GM19193 (cell line): ENCODE results near the gene C22orf31.

ENCODE experiments used
- POLR2A ChIP-seq: IDR thresholded peaks from 4 replicates; pipeline ENCODE4 v1.6.1; 2011; ENCODE audit not compliant: insufficient read depth, insufficient read length; ENCODE audit errors: extremely low read depth

Gene C22orf31

GRCh38 chr22:29041408-29041807 is 20.2 kb downstream of the C22orf31 start:
- no peak for TF ChIP-seq POLR2A

DNA sequence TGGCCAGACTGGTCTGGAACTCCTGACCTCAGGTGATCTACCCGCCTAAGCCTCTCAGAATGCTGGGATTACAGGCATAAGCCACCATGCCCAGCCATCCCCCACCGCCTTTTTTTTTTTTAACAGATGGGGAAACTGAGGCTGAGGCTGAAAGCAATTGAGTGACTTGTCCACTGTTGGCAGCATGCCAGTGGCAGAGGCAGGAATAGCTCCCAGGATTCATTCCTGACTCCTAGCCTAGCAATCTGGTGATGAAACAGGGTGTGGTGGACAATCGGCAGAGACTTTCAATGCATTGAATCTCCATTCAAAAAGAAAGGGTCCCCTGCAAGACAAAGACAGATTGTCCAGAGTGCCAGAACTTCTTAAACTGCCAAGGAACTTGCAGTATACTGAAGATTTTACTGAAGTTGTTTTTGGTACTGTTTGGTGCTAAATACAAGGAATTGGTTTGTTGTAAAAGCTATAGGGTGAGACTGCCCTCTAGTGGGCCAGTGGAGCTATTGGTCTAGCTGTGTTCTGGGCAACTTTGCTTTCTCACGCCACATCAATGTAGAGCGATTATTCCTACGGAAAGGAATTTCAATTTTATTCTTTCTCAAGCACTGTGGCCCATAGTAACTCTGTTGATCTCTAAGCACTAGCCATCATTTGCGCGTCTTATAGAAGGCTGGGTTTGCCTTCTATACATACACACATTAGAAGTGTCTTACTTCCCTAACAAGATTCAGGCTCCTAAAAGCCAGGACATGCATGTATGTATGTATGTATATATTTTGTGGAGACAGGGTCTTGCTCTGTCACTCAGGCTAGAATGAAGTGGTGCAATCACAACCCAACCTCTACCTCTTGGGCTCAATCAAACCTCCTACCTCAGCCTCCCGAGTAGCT is 21.0 kb downstream of the C22orf31 start:
- TF ChIP-seq POLR2A, result no peak

DNA sequence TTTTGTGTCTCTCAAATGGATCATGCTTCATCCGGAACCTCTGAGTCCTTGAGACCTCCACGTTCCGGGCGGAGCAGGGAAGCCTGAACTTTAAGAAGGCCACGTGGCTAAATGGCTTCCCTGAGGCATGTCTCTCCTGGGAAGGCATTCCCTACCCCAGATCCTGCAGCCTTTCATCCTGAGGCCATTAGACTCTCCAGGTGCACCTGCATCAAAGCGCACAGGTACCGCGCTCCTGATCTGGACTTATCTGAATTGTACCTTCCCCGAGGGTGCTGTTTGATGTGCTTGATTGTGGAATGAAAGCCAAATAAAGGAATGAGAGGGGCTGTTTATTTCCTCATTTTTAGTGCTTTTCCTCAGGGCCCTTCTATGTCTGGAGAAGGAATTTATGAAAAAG is 22.5 kb downstream of the C22orf31 start:
- TF ChIP-seq POLR2A, result no peak

- TF ChIP-seq POLR2A, result no peak
Observed at GRCh38 chr22:29037340-29037932, 24.2 kb downstream of the C22orf31 start.

- no peak for TF ChIP-seq POLR2A
Observed at GRCh38 chr22:29032584-29032983, 29.0 kb downstream of the C22orf31 start.

DNA sequence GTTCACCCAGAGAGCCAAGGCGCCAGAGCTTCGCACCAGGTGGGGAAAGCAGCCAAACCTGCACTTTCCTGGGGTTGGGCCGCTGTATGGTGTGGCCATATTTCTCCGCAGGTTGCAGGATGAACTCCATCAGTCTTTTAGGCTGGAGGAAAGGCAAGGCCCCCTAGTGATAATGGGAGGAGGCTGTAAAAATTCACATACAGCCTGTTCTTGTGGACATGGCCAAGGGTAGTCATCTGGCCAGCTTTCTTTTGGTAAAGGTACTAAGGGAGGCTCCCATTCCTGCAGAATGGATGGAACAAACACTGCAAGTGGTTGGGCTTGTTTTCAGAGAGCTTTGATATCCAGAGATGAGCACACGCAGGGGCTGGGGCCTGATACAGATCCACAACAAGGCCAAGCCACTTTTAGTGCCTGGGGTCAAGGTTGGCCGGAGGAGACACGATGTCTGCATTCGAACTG is 29.6 kb downstream of the C22orf31 start:
- TF ChIP-seq POLR2A, result no peak

DNA sequence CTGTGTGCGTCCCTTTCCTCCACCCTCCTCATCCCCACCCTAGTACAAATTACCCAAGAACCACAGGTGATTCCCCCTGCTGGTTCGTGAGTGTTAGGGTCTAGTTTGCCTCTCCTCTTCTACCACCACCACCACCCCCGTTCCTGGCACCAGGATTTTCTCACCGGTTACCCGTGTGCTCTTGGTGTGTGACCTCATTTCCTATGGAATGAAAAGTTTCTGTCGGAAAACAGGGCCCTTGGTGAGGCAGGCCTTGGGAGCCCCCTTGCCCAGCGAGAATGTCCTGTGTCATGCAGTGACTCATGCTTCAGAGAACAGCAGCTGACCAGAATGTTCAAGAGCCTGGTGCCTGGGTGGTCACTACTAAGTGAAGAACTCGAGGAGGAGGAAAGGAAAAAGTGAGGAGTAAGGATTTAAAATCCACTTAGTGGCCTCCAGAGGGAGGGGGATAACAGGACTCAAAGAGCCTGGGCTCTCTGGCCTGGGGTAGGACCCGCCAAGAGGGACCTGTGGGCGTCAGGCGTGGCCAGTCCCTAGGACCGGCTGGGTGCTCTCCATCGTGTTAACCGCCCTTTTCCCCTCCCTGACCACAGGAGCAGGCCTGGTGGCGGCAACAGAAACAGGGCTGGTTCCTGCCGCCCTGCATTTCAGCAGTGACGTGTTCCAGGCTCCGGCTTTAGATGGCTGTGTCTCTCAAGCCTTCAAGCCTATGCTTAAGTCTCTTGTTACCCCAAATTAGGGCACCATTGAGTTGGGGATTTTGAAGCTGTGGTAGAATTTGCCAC is 30.2 kb downstream of the C22orf31 start:
- TF ChIP-seq POLR2A, result no peak

DNA sequence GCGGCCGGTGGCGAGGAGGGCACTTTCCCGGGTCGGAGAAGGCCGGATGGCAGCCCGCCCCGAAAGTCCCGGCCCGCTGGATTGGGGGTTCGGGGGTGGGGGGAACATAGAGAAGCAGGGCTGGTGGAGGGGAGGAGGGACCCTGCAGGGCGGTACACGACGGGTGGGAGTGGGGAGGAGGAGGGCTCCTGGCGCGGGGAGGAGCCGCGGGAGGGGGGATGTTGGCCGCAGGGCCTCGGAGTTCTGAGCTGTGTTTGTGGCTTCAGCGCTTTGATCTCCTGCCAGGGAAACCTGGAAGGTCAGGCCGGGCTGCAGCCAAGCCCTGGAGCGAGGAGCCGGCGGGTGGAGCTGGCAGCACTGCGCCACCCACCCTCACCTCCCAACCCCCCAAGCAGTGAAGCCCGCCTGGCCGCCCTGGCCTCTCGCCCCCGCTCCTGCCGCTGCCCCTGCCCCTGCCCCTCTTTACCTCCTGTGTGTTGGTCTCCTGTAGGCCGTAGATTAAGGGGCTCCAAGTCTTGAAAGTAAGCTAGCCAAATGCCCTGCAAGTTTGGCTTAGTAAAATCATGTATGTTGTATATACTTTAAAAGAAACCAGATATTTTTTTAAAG is 30.9 kb downstream of the C22orf31 start:
- TF ChIP-seq POLR2A, result no peak

- no peak for TF ChIP-seq POLR2A
Observed at GRCh38 chr22:29030016-29030617, 31.5 kb downstream of the C22orf31 start.

DNA sequence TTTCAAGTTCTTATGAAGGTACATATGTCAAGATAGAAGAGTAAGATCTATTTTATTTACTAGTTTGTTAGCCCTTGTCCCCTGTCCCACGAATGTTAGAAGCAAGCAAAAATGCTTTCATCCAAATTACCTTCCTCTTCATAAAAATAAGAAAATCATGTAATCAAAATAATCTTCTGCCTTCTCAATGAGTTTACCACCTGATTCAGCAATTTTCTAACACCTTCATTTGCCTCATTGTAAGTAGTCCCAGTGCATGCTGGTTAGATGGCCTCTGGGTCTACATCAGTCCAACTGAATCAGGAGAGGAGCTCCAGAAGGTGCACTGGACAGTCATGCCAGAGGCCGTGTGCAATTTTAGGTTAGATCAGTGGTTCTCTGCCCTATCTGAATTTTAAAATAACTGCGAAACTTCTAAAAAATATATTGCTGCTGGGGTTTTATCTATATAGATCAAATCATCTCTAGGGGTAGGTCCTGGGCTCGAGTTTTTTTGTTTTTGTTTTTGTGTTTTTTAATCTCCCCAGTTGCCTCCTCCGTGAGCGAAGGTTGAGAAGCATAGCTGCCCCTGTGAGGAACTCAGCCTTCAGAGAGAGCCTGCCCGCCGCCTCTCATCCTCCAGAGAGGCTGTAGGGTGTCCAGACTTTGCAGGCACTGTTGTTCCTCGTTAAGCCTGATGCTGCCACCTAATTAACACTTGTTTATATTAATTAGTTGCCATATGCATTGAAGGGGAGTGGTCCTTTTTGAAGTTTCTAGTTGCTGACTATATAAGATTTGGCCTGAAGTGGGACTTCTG is 32.2 kb downstream of the C22orf31 start:
- no peak for TF ChIP-seq POLR2A

GRCh38 chr22:29028468-29028867 is 33.2 kb downstream of the C22orf31 start:
- TF ChIP-seq POLR2A, result no peak

GRCh38 chr22:29026579-29026978 is 35.1 kb downstream of the C22orf31 start:
- TF ChIP-seq POLR2A, result no peak

DNA sequence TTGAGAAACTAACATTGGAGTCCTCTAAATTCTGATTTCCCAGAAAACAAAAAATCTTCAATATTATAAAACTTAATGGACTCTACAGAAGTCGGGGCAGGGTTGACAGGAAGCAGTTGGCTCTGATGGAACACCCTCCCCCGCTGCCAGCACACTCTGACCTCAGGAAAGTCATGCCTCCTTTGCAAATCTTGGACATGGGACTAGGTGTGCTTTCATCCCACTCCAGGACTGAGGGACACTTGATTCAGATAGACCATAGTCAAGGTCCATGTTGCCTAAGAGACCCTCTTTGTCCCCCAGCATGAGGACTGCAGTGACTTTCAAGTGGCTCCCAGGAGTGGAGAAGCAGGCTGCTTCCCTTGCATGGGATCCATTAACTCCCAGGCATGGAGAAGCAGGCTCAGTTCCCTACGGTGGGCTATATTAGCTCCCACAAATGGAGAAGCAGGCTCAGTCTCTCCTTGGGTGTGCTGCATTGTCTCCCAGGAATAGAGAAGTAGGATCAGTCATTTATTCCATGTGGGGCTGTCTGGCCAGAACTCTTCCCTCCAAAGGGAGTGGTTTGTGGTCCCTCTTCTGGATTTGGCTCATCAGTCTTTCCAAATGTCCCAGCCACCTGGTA is 38.3 kb downstream of the C22orf31 start:
- TF ChIP-seq POLR2A, result no peak
